ENCODE measurements around the gene SREK1IP1.

The SREK1IP1 gene

GRCh38 chr5:64768358-64769312, at the start of gene SREK1IP1, which contains the start of gene CWC27:
SREK1IP1 (minus strand) TSS chr5:64768691; CDS start chr5:64768517, 174 bp downstream.
CWC27 (plus strand) TSS chr5:64768930; CDS start chr5:64769147, 217 bp downstream.
- intact Hi-C loops (cut with DNase I): no loop called here
- DNase-seq: peak; percentile 74 to 97 (median 80)

- intact Hi-C loops (cut with DNase I): no loop called here
- no peak for DNase-seq
These were observed 49.8 kb upstream of the SREK1IP1 start for GRCh38 chr5:64818245-64818644.

GRCh38 chr5:64814073-64814472, 45.6 kb upstream of the SREK1IP1 start:
- intact Hi-C loops (cut with DNase I): no loop called here

GRCh38 chr5:64811050-64811640, 42.7 kb upstream of the SREK1IP1 start:
- intact Hi-C loops (cut with DNase I): loop anchor here (1.0 kb wide), 1 partner anchor 672 kb away; no protein-coding TSS in a partner anchor
- no peak for DNase-seq

More at GRCh38 chr5:64814073-64814472, 45.6 kb upstream of the SREK1IP1 start:
- DNase-seq: no peak

DNA sequence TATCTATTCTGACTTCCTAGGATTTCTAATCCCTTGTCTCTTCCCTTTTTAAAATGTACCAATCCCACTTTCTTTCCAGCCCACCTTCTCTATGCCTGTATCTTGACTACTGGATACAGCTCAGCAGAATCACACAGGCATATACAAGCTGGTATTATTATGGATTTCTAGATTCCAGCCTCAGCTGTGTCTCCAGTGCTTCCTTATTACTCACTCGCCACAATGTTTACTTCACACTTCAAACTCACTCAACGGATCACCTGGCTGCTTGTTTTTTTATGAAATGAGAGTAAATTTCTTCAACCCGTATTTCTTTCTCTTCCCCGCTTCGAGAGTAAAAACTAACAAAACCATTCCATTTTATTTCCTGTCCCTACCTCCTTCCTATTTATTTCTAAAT, 39.0 kb upstream of the SREK1IP1 start:
- DNase-seq: no peak
- intact Hi-C loops (cut with DNase I): no loop called here

DNA sequence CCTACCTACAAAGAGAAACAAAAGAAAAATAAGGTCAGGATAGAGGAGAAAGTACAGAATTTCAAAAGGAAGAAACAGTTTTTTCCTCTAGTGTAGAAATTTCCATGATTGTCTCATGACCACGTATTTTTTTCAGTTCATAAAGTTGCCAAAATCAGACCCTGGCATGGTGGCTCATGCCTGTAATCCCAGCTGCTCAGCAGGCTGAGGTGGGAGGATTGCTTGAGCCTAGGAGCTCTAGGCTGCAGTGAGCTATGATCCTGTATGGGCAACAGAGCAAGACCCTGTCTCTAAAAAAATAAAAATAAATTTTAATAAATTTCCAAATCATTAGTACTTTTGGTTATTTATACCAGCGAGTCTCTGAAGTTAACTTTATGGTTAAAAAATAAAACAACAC, 38.0 kb upstream of the SREK1IP1 start:
- intact Hi-C loops (cut with DNase I): no loop called here
- peak in 4 of 10 donors; percentile 20 to 80 (median 50) for DNase-seq

DNA sequence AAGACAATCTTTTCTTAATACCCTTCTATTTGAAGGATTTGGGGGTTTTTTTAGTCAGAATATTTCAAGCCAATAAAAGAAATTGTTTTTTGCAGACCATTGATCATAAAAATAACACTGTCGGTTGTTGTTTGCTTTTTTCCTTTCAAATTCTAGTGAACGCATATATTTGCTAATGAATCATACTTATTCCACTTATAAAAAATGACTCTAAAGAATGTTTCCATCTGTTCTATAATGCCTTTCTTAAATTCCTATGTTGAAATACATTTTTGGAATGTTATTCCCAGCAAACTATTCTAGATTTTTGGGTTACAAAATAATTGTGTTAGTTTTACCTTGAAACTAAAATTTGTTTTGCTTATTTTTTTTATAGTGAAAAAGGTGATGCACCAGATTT, 32.4 kb upstream of the SREK1IP1 start:
- DNase-seq: no peak
- intact Hi-C loops (cut with DNase I): no loop called here

GRCh38 chr5:64796301-64796700, 27.8 kb upstream of the SREK1IP1 start:
- intact Hi-C loops (cut with DNase I): no loop called here
- no peak for DNase-seq

DNA sequence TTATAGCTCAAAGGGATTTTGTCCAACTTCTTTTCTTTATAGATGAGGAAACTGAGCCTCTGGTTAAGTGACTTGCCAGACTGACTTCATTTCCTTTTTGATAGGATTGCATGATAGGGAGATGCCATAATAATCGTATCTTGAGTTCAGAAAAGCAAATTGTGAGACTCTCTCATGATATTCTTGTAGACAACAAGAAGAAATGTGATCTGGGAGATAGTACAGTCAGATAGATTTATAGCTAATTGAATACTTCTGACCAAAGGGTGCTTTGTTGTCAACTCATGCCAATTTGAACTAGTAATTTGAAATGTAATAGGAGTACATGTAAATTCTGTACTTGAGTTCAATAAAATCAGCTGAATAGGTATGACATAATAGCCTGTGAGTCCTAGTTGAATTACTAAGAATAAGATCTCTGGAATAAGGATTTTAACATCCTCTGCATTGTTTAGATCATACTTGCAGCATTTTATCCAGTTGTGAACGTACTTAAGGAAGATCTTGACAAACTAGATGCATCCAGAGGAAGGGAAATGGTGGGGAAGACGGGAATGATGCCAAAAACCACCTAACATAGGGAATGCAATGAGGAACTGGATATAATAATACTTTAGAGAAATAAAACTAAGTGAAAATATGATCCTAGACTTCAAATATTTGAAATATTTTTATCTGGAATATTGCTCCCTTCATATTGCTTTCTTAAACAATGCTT, 25.7 kb upstream of the SREK1IP1 start:
- intact Hi-C loops (cut with DNase I): no loop called here
- DNase-seq: no peak

DNA sequence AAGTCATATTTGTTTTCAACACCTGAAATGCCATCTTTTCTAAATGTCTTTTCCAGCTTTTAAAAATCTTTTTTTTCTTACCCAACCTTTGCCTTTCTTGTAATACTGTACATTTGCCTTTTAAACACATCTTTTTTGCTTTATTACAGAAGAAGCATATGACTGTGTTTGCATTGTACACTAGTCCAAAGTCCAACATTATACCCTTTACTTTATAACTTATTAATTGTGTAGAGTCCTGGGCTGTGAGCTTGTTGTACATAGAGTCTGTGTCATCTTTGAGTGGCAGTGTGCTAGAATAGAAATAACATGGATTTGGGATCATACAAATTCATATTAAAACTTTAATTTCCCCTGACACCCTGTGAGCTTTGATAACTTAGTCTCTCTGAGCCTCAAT, 24.0 kb upstream of the SREK1IP1 start:
- DNase-seq: no peak
- intact Hi-C loops (cut with DNase I): no loop called here

DNA sequence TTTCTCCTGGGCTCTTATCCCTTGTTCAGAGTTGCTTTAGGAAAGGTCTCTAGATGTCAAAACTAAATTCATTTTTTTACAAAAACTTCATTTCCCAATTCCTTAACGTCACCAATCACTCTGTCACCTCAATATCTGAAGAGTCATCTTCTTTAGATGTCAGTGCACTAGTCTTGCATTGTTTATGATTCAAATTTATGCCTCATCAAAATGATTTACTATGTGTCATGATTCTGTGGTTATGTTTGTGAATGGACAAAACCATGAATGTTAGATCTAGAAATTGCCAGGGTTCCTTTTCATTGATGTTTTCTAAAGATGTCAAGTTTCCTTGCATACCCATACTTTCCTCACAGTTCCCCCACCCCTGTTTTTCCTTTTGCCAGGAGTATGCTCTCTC, 21.7 kb upstream of the SREK1IP1 start:
- DNase-seq: no peak

DNA sequence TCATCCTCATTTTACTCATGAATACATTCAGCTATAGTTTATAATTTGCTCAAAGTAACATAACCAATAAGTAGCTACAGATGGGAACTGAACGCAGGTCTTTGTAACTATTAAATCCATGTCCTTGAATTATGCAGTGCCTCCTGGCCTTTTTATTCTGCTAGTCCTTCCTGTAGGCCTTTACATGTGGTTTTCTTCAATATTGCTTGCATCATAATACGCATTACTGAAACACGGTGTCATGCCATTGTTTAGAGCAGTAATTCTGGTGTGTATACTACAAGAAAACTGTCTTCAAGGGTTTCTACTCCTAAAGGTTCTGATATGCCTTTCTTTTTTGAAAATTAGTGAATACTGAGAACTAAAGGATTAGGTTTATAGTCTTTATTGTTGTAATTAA, 21.0 kb upstream of the SREK1IP1 start:
- intact Hi-C loops (cut with DNase I): loop anchor here (10.0 kb wide), 1 partner anchor 645 kb away; no protein-coding TSS in a partner anchor
- DNase-seq: no peak

More for the DNA sequence above, 21.7 kb upstream of the SREK1IP1 start:
- intact Hi-C loops (cut with DNase I): no loop called here

- no peak for DNase-seq
- intact Hi-C loops (cut with DNase I): loop anchor here (10.0 kb wide), 1 partner anchor 643 kb away; no protein-coding TSS in a partner anchor
These were observed 19.7 kb upstream of the SREK1IP1 start for GRCh38 chr5:64788156-64788555.

DNA sequence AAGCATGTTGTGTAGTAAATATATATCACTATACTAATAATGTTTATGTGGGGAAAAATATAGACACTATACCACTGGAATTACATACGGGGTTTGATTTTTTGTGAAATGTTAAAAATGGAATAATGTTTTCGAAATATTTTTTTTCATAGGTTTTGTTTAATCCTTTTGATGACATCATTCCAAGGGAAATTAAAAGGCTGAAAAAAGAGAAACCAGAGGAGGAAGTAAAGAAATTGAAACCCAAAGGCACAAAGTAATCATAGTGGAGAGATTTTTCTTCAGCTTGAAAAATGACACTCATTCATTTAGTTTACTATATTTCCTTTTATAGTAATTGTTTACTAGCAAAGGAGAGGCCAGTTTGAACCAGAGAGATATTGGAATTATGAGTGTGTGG, 17.9 kb upstream of the SREK1IP1 start:
- no peak for DNase-seq
- intact Hi-C loops (cut with DNase I): loop anchor here (10.0 kb wide), 1 partner anchor 642 kb away; no protein-coding TSS in a partner anchor

GRCh38 chr5:64784451-64785025, 16.0 kb upstream of the SREK1IP1 start:
- intact Hi-C loops (cut with DNase I): loop anchor here (1.0 to 10.0 kb wide), 2 partner anchors 149 to 640 kb away; no protein-coding TSS in a partner anchor
- peak in 7 of 10 donors; percentile 64 to 93 (median 70) for DNase-seq

DNA sequence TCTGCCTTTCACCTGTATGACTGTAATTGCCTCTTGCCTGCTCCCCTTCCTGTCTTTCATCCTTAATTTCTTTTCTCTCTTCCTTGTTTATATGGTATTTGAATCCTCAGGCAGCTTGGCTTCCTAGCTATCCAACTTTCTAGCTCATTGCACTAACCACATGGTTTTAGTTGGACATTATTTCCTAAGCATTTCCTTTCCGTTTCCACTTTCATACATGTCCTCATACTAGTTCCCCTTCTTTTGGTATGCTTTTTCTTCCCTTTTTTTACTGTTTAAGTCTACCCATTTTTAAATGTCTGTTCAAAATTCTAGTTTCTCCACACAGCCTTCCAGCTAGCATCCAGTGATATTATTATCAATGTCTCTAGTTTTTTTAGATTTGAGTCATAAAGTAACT, 6.8 kb upstream of the SREK1IP1 start:
- intact Hi-C loops (cut with DNase I): no loop called here
- DNase-seq: no peak

- intact Hi-C loops (cut with DNase I): no loop called here
- DNase-seq: no peak
These were observed 5.0 kb upstream of the SREK1IP1 start for GRCh38 chr5:64773533-64773932.

DNA sequence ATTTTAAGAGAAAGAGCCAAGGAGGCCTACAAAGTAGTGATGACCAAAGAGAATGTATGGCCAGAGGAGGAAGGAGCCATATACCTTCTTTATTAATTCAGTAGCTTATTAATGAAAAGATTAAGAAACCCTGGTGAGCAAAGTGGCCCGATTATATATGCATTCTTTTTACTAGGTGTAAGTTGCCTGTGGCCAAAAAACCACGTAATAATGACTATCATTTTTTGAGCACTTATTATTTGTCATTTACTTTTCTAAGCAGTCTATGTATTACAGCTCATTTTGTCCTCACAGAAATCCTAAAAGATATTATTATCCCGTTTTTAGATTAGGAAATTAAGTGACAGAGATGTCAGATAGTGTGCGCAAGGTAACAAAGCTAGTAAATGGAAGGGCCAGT, 3.2 kb upstream of the SREK1IP1 start:
- intact Hi-C loops (cut with DNase I): no loop called here

GRCh38 chr5:64769855-64770254, 1.4 kb upstream of the SREK1IP1 start:
- intact Hi-C loops (cut with DNase I): no loop called here

More for the DNA sequence above, 3.2 kb upstream of the SREK1IP1 start:
- no peak for DNase-seq

GRCh38 chr5:64767959-64768357, 533 bp downstream of the SREK1IP1 start:
- DNase-seq: peak in 2 of 10 donors; percentile 3 to 9
- intact Hi-C loops (cut with DNase I): no loop called here

More at GRCh38 chr5:64769855-64770254, 1.4 kb upstream of the SREK1IP1 start:
- DNase-seq: no peak

All from posterior cingulate gyrus (tissue), 11 donors.